ENCODE results near the gene SRPK2.

DNA sequence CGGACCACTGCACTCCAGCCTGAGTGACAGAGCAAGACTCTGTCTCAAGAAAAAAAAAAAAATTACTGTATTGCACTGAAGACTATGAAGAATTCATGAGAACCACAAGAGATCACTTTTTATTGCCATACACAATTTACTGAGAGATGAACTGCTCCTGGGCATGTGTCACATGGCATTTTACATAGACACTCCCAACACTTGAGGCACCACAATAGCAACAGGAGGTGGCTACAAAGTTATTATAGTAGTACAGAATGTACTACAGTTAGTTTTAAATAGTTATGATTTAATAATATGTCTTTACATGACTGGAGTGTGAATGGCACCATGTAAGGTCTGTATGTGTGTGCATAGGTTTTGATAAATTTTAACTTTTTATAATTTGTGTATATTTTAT, 304.1 kb downstream of the SRPK2 start:
- no peak for TF ChIP-seq CTCF (conservative IDR thresholded peaks at IDR 0.05; ENCODE audit: low read depth, low read length)
- TF ChIP-seq EZH2 (IDR thresholded peaks at IDR 0.05; ENCODE audit: borderline replicate concordance, low read depth, low read length, poor library complexity, severe bottlenecking): no peak
